CD4-positive, alpha-beta T cell treated with Interleukin-1 beta for 1 hour (primary cell): ENCODE measurements around the gene TMEM138.

Experiments used
- DNase-seq, 2 donors: peaks; one replicate each; pipeline ENCODE4 v3.0.0-alpha.2; 2020 to 2022

Gene TMEM138

DNA sequence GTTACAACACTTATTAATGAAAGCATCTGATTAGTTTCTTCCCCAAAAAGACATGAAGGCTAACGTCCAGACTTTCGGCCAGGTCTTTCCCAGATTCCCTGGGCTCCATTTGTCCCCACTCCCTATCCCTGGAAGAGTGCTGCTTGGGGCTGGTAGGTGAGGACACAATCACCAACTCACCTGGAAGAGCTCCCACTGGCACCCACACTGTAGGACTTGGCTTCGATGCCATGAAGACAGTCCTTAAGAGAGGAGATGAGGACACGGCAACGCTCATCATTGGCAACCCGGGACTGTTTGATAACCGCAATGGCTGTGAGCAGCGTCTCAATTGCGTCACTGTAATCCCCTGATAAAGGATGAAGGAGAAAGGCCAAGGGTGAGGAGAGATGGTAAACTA, 49.4 kb downstream of the TMEM138 start:
- DNase-seq, result no peak

DNA sequence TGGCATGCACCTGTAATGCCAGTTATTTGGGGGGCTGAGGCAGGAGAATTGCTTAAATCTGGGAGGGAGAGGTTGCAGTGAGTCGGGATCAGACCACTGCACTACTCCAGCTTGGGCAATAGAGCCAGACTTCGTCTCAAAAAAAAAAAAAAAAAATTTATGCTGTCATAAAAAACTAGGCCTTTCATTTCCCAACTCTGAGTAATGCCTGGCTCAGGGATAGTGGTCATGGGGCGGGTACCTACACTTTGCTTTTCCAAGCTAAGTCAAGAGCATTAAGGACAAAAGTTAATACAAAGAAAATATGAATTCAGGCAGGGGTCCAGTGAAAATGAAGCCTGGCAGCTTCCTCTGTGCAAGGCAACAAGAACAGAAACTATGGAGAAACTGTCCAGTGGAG, 51.3 kb downstream of the TMEM138 start:
- no peak for DNase-seq

DNA sequence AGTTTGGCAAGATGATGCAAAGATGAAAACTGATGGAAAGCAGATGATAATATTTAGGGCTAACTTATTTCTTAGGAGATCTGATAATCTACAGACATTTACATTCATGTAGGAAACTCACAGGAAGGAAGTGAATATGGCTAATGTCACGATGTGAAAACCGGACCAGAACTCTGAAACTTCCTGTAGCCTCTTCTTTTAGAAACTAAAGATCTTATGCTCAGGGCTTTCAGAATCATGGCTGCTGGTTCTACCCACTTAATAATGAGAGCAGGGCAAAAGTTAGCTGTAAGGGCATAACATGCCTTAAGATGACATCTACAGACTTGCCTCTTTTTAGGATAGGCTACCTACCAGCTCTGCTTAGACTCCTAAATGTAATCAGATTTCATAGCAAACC, 52.4 kb downstream of the TMEM138 start:
- DNase-seq, result no peak

DNA sequence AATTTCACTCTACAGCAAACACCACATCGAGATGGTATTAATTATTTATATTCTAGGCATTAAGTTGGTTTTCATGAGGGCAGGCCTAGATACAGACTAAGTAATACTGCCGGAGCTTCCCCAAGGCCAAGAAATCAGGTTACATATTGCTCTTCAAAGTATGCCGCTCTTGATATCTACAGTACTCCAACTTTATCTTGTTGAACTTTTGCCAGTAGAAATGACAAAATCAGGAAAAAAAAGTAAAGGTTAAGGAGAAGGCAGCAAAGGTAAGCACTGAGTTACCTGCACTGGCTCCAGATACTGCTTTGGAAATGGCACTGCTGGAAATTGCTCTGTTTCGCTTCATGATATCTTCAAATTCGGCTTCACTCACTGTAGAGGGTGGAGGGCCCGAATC, 53.2 kb downstream of the TMEM138 start:
- DNase-seq, result no peak

DNA sequence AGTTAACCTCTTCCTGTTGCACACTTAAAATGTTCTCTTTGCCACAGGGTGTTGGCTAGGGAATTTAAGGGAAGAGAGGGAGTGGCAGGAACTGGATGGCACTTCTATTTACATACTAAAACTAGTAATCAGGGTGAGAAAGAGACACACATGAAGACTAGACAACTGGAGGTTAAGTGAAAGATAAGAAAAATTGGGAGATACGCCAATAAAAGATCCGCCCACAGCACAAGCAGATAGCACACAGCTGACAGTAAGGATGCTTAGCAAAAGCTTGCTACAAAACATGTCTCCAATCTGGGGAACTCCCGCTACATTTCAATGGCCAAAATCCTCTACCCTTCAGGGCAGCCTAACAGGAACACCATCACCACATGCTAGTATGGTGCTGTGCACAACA, 54.8 kb downstream of the TMEM138 start:
- DNase-seq, result no peak

DNA sequence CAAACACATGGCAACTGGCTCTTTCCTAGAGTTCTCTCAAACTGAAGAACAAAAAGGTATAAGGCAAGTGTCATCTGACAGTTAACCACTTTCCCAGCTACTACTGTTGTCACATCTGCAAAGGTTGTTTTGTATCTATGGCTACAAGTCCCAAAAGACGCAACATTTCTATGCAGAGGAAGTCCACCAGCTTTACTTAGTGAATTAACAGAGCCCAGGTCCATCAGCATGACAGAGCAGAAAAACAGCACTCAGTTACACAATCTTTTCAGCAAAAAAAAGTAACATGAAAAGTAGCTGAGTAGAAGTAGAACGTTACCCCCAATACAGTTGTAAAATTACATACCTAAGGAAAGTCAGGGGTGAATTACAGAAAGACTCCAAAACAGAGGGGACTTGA, 55.5 kb downstream of the TMEM138 start:
- DNase-seq, result peak in 1 of 2 donors; percentile 39

DNA sequence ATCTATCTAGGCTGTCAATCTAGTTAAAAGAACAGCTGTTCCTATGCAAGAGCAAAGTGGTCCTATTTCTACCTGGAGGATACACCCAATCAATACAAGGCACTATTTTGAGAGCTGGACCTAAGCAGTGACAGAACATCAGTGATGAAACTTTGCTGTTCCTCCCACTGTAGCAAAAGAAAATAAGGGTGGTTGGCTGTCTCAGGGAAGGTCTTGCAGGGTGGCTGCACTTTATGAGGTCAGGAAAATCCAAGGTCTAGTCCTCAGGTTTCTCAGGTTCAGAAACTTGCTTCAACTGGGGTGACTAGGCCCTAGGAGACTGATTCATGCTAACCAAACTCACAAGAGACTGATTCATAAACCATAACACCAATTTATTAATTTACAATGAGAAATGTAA, 56.0 kb downstream of the TMEM138 start:
- peak in 1 of 2 donors; percentile 20 for DNase-seq
